ENCODE results near the gene PPP2R5C. TPM values are rescaled to one million over a fixed set of nuclear protein-coding genes. Genes with fewer than 3 reads are reported as not detected.

Gene PPP2R5C
- total and polyA plus RNA-seq, 2 of the 8 experiments (the other 6 are each of a cell fraction or from before 2014, with no cell fraction given), result 49.6 to 95.9 TPM

DNA sequence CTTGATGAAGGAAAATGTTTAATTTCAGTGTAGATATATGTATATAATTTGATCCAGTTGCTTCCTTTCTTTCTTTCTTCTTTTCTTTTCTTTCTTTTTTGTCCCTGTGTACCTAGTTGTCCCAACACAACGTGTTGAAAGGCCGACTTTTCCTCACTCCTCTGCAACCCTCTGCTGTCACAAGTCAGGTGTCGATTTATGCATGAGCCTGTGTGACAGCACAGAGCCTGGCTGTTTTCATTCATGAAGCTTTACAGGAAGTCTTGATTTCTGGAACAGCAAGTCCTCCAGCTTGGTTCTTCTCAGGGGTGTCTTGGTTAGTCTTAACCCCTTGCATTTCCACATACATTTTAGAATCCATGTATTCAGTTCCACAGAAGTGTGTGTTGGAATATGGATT is 88.1 kb downstream of the PPP2R5C start:
- no peak overlapping the region for H2AFZ ChIP-seq (ENCODE audit: low read length)
- no peak overlapping the region for H3K23ac ChIP-seq (ENCODE audit: insufficient read length)
- no peak overlapping the region for H4K91ac ChIP-seq (replicated peaks; ENCODE audit: insufficient read length, low read length)
- no peak overlapping the region for H2BK120ac ChIP-seq (replicated peaks; ENCODE audit: low read depth, low read length)
- no peak overlapping the region for H3K14ac ChIP-seq (ENCODE audit: insufficient read length)
- no peak overlapping the region for H3K27ac ChIP-seq (ENCODE audit: low read depth, low read length)
- H2AK5ac ChIP-seq (ENCODE audit: low read depth, low read length), result no peak overlapping the region
- H3K4ac ChIP-seq (replicated peaks; ENCODE audit: insufficient read length, low read depth, low read length), result no peak overlapping the region
- no peak for FAIRE-seq
- H3K4me2 ChIP-seq (ENCODE audit: insufficient read depth in 1 of 2, low read depth in 2 of 2, low read length in 2 of 2), result no peak overlapping the region
- H3K56ac ChIP-seq (replicated peaks; ENCODE audit: insufficient read length, low read depth, low read length), result no peak overlapping the region
- peaks cover 0 to 33% of the 10 kb centered on the region in 2 experiments; a peak in 3 of 4 replicates for H3K79me2 ChIP-seq (ENCODE audit: control insufficient read depth in 1 of 2, insufficient read depth in 2 of 2, low read length in 2 of 2)
- no peak overlapping the region for H2BK12ac ChIP-seq (ENCODE audit: low read depth, low read length)
- H4K20me1 ChIP-seq (replicated peaks in 1 of 2; ENCODE audit: control insufficient read depth in 1 of 2, insufficient read depth in 2 of 2, low read length in 2 of 2), result peaks cover 8 to 22% of the 10 kb centered on the region in 2 experiments
- H3K4me3 ChIP-seq (ENCODE audit: extremely low read depth in 1 of 4, insufficient read depth in 2 of 4, low read depth in 3 of 4, low read length in 4 of 4), result no peak overlapping the region
- no peak overlapping the region for H3K9ac ChIP-seq (replicated peaks in 1 of 4; ENCODE audit: extremely low read depth in 1 of 4, low read depth in 3 of 4, low read length in 3 of 4)
- H3K23me2 ChIP-seq (ENCODE audit: low read depth, low read length), result no peaks in the 10 kb centered on the region
- H4K5ac ChIP-seq (ENCODE audit: insufficient read length, low read depth, low read length), result no peak overlapping the region
- no peaks in the 10 kb centered on the region for H3K36me3 ChIP-seq (ENCODE audit: control insufficient read depth in 2 of 4, insufficient read depth in 4 of 4, low read length in 3 of 4)
- no peak overlapping the region for H4K8ac ChIP-seq (ENCODE audit: extremely low read depth, insufficient read depth, low read length)
- H2BK5ac ChIP-seq (ENCODE audit: low read depth, low read length), result no peak overlapping the region
- H3K27me3 ChIP-seq (replicated peaks in 1 of 4; ENCODE audit: control insufficient read depth in 3 of 4, extremely low read depth in 1 of 4, insufficient read depth in 3 of 4, low read length in 3 of 4), result no peaks in the 10 kb centered on the region
- H3K79me1 ChIP-seq (ENCODE audit: low read depth, low read length), result peaks cover 16% of the 10 kb centered on the region
- ChIA-PET POLR2A (ENCODE audit: partially characterized antibody) (no interaction called here), CTCF (ENCODE audit: partially characterized antibody) (interaction anchor here (0.7 to 1.3 kb wide), 5 partner anchors 23 to 143 kb away, joined by 3 to 4 read pairs (median 3); no protein-coding TSS in a partner anchor)
- H3K9me3 ChIP-seq (ENCODE audit: insufficient read depth in 2 of 2, low read depth in 1 of 2, low read length in 1 of 2), result no peaks in the 10 kb centered on the region
- H2BK20ac ChIP-seq (ENCODE audit: low read length), result no peak overlapping the region
- no peak overlapping the region for H3K18ac ChIP-seq (ENCODE audit: extremely low read depth, low read length)
- no peak for DNase-seq (ENCODE audit: low read depth in 1 of 2, low spot score in 2 of 2)
- WGBS, 2 experiments (ENCODE audit: extremely low coverage in 1 of 2, insufficient coverage in 1 of 2, insufficient read length in 1 of 2, insufficient replicate concordance in 2 of 2, low coverage in 1 of 2, low lambda C conversion rate in 2 of 2, missing lambda C conversion rate in 1 of 2), result 82% methylated on average over 3 of the region's 3 CpGs; no CpG with 5 or more reads in 1 of the 2 experiments
- H2BK15ac ChIP-seq (ENCODE audit: low read length), result no peak overlapping the region
- H3K4me1 ChIP-seq (replicated peaks in 1 of 4; ENCODE audit: control insufficient read depth in 3 of 4, insufficient read depth in 4 of 4, low read length in 3 of 4), result peaks cover 0 to 5% (median 4%) of the 10 kb centered on the region in 4 experiments; a peak in 5 of 7 replicates
- TF ChIP-seq, protein P1, sequence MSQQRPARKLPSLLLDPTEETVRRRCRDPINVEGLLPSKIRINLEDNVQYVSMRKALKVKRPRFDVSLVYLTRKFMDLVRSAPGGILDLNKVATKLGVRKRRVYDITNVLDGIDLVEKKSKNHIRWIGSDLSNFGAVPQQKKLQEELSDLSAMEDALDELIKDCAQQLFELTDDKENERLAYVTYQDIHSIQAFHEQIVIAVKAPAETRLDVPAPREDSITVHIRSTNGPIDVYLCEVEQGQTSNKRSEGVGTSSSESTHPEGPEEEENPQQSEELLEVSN (IDR thresholded peaks at IDR 0.05), result no peak
- TF ChIP-seq CBX8 (IDR thresholded peaks at IDR 0.05; ENCODE audit: borderline replicate concordance, low read depth, low read length) (no peak), TAF1 (IDR thresholded peaks at IDR 0.05; ENCODE audit: low read depth, low read length) (no peak), TCF12 (IDR thresholded peaks at IDR 0.05; ENCODE audit: low read depth, low read length) (no peak), BACH1 (IDR thresholded peaks at IDR 0.05; ENCODE audit: low read length) (no peak), SP4 (IDR thresholded peaks at IDR 0.05; ENCODE audit: low read length) (no peak), ZNF274 (IDR thresholded peaks at IDR 0.05; ENCODE audit: borderline replicate concordance, extremely low read depth, low read length) (no peak), HDAC6 (IDR thresholded peaks at IDR 0.05; ENCODE audit: low read depth, low read length) (no peak), SIN3A (conservative IDR thresholded peaks at IDR 0.05 in 1 of 2, IDR thresholded peaks at IDR 0.05 in 1 of 2; ENCODE audit: low read depth in 1 of 2, low read length in 2 of 2) (no peak), RAD21 (IDR thresholded peaks at IDR 0.05 in 1 of 2, conservative IDR thresholded peaks at IDR 0.05 in 1 of 2; ENCODE audit: low read depth in 2 of 2, low read length in 2 of 2) (no peak)
- TF ChIP-seq, protein P2, sequence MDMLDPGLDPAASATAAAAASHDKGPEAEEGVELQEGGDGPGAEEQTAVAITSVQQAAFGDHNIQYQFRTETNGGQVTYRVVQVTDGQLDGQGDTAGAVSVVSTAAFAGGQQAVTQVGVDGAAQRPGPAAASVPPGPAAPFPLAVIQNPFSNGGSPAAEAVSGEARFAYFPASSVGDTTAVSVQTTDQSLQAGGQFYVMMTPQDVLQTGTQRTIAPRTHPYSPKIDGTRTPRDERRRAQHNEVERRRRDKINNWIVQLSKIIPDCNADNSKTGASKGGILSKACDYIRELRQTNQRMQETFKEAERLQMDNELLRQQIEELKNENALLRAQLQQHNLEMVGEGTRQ (IDR thresholded peaks at IDR 0.05; ENCODE audit: low read length), result no peak
